ENCODE data around the gene HEG1. TPM values are rescaled to one million over a fixed set of nuclear protein-coding genes. Genes with fewer than 3 reads are reported as not detected.

Gene HEG1
- total and polyA plus RNA-seq, 2 of the 13 experiments (the other 11 are each of a cell fraction or from before 2014, with no cell fraction given) = 10.7 to 18.2 TPM

DNA sequence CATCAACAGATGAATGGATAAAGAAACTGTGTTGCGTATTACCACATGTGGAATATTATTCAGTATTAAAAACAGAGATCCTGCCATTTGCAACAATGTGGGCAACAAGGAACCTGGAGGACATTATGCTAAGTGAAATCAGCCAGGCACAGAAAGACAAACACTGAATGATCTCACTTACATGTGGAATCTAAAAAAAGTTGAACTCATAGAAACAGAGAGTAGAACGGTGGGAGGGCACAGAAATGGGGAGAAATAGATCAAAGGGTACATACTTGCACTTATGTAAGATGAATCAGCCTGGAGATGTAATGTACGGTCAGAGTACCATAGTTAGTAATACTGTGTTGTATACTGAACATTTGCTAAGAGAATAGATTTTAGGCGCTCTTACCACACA, 91.4 kb downstream of the HEG1 start (continued):
- no peak for TF ChIP-seq ARNT (IDR thresholded peaks at IDR 0.05)
- no peak for TF ChIP-seq WIZ (CRISPR knock-in tag; IDR thresholded peaks at IDR 0.05)
- TF ChIP-seq FOXO1 (CRISPR knock-in tag; IDR thresholded peaks at IDR 0.05) = no peak
- TF ChIP-seq GATAD2A (CRISPR knock-in tag; IDR thresholded peaks at IDR 0.05) = 0 out of 2 replicates have a peak, but pooled peaks have one; percentile 18
- TF ChIP-seq SRY (CRISPR knock-in tag; IDR thresholded peaks at IDR 0.05) = no peak
- no peak for TF ChIP-seq TFDP1 (CRISPR knock-in tag; IDR thresholded peaks at IDR 0.05; ENCODE audit: borderline replicate concordance)
- no peak for TF ChIP-seq ZNF343 (CRISPR knock-in tag; IDR thresholded peaks at IDR 0.05)
- TF ChIP-seq ZNF350 (CRISPR knock-in tag; IDR thresholded peaks at IDR 0.05; ENCODE audit: borderline replicate concordance, low read depth) = no peak
- no peak for TF ChIP-seq MAX (IDR thresholded peaks at IDR 0.05)
- TF ChIP-seq SNAPC2 (CRISPR knock-in tag; IDR thresholded peaks at IDR 0.05) = no peak
- TF ChIP-seq MED1 (CRISPR knock-in tag; IDR thresholded peaks at IDR 0.05) = no peak
- TF ChIP-seq ZNF263 (CRISPR knock-in tag; IDR thresholded peaks at IDR 0.05) = no peak
- TF ChIP-seq HNRNPL (IDR thresholded peaks at IDR 0.05; ENCODE audit: low read depth, low read length) = no peak
- no peak for TF ChIP-seq CTCF (CRISPR knock-in tag; IDR thresholded peaks at IDR 0.05)
- no peak for TF ChIP-seq NFKB2 (CRISPR knock-in tag; IDR thresholded peaks at IDR 0.05; ENCODE audit: borderline replicate concordance)
- TF ChIP-seq, protein P1, sequence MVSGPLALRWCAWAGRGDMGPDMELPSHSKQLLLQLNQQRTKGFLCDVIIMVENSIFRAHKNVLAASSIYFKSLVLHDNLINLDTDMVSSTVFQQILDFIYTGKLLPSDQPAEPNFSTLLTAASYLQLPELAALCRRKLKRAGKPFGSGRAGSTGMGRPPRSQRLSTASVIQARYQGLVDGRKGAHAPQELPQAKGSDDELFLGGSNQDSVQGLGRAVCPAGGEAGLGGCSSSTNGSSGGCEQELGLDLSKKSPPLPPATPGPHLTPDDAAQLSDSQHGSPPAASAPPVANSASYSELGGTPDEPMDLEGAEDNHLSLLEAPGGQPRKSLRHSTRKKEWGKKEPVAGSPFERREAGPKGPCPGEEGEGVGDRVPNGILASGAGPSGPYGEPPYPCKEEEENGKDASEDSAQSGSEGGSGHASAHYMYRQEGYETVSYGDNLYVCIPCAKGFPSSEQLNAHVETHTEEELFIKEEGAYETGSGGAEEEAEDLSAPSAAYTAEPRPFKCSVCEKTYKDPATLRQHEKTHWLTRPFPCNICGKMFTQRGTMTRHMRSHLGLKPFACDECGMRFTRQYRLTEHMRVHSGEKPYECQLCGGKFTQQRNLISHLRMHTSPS (CRISPR knock-in tag; IDR thresholded peaks at IDR 0.05; ENCODE audit: low read depth) = no peak
- no peak for TF ChIP-seq HMGXB4 (CRISPR knock-in tag; IDR thresholded peaks at IDR 0.05; ENCODE audit: borderline replicate concordance in 1 of 2, low read depth in 1 of 2)
- no peak for TF ChIP-seq MAFK (conservative IDR thresholded peaks at IDR 0.05 in 1 of 2, IDR thresholded peaks at IDR 0.05 in 1 of 2; ENCODE audit: low read length in 2 of 2)
- no peak for TF ChIP-seq ZNF773 (CRISPR knock-in tag; IDR thresholded peaks at IDR 0.05; ENCODE audit: borderline replicate concordance)
- TF ChIP-seq ZNF12 (CRISPR knock-in tag; IDR thresholded peaks at IDR 0.05) = no peak
- no peak for TF ChIP-seq TAF1 (CRISPR knock-in tag; IDR thresholded peaks at IDR 0.05)
- TF ChIP-seq ZNF670 (CRISPR knock-in tag; IDR thresholded peaks at IDR 0.05; ENCODE audit: borderline replicate concordance) = no peak
- TF ChIP-seq, protein P2, sequence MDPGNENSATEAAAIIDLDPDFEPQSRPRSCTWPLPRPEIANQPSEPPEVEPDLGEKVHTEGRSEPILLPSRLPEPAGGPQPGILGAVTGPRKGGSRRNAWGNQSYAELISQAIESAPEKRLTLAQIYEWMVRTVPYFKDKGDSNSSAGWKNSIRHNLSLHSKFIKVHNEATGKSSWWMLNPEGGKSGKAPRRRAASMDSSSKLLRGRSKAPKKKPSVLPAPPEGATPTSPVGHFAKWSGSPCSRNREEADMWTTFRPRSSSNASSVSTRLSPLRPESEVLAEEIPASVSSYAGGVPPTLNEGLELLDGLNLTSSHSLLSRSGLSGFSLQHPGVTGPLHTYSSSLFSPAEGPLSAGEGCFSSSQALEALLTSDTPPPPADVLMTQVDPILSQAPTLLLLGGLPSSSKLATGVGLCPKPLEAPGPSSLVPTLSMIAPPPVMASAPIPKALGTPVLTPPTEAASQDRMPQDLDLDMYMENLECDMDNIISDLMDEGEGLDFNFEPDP (CRISPR knock-in tag; conservative IDR thresholded peaks at IDR 0.05) = no peak
- TF ChIP-seq GABPB1 (CRISPR knock-in tag; IDR thresholded peaks at IDR 0.05) = no peak
- 0 out of 2 replicates have a peak, but pooled peaks have one; percentile 66 for TF ChIP-seq RXRB (CRISPR knock-in tag; IDR thresholded peaks at IDR 0.05; ENCODE audit: borderline replicate concordance)

Measured in HepG2 (cell line).